Keratinocyte (primary cell): ENCODE results near the gene VPS33B. TPM values are rescaled to one million over a fixed set of nuclear protein-coding genes. Genes with fewer than 3 reads are reported as not detected.

Source experiments
- DNase-seq: peaks from one replicate; pipeline ENCODE4 v3.0.0-alpha.2; 2011; ENCODE audit warnings: low read depth, missing footprints, low spot score
- FAIRE-seq: peaks from 2 replicates; lab custom pipeline; 2011; peaks lifted over from hg19 to GRCh38; lab: Jason Lieb, UNC
- H2AFZ ChIP-seq: 2 replicates; pipeline ENCODE4 v1.6.0; 2012; ENCODE audit warnings: low read length, control low read depth, inconsistent platforms; ENCODE audit not compliant: control insufficient read depth
- H3K27ac ChIP-seq: 2 replicates; pipeline ENCODE4 v1.5.1; 2011; ENCODE audit warnings: low read length; ENCODE audit not compliant: control insufficient read depth, insufficient read depth
- H3K27me3 ChIP-seq: 3 replicates; pipeline ENCODE4 v1.6.0; 2011; ENCODE audit warnings: low read length; ENCODE audit not compliant: control insufficient read depth, insufficient read depth; ENCODE audit errors: extremely low read depth
- H3K36me3 ChIP-seq, 2 experiments: 2 replicates in 1 of 2; 3 replicates in 1 of 2; pipeline ENCODE4 v1.5.1; 2011; ENCODE audit warnings: low read length in 2 of 2, mild to moderate bottlenecking in 1 of 2; ENCODE audit not compliant: control insufficient read depth in 2 of 2, insufficient read depth in 2 of 2; ENCODE audit errors: extremely low read depth in 1 of 2
- H3K4me1 ChIP-seq: 3 replicates; pipeline ENCODE4 v1.5.1; 2011; ENCODE audit warnings: low read length; ENCODE audit not compliant: control insufficient read depth, insufficient read depth; ENCODE audit errors: extremely low read depth
- H3K4me2 ChIP-seq: 3 replicates; pipeline ENCODE4 v1.6.0; 2011; ENCODE audit warnings: low read depth, low read length; ENCODE audit not compliant: control insufficient read depth, insufficient read depth; ENCODE audit errors: extremely low read depth
- H3K4me3 ChIP-seq, 3 experiments: fragments of 200-600 bp in 1 of 3; sonication (generic) in 1 of 3; 2 replicates in 2 of 3; 3 replicates in 1 of 3; pipeline ENCODE4 v1.5.1; 2011 to 2016; ENCODE audit warnings: low read length in 3 of 3, mild to moderate bottlenecking in 3 of 3, control low read depth in 2 of 3, inconsistent platforms in 1 of 3, low read depth in 1 of 3, mixed read lengths in 1 of 3, mixed run types in 1 of 3, moderate library complexity in 1 of 3; ENCODE audit not compliant: control insufficient read depth in 2 of 3, insufficient read depth in 2 of 3; ENCODE audit errors: extremely low read depth in 1 of 3
- H3K79me2 ChIP-seq: 2 replicates; pipeline ENCODE4 v1.6.0; 2012; ENCODE audit warnings: low read length; ENCODE audit not compliant: control insufficient read depth, insufficient read depth
- H3K9ac ChIP-seq: 3 replicates; pipeline ENCODE4 v1.6.0; 2011; ENCODE audit warnings: low read length; ENCODE audit not compliant: control insufficient read depth, insufficient read depth; ENCODE audit errors: extremely low read depth
- H3K9me1 ChIP-seq: 3 replicates; pipeline ENCODE4 v1.6.0; 2011; ENCODE audit warnings: low read length; ENCODE audit not compliant: control insufficient read depth, insufficient read depth; ENCODE audit errors: extremely low read depth
- H3K9me3 ChIP-seq: 2 replicates; pipeline ENCODE4 v1.5.1; 2012; ENCODE audit warnings: low read depth, low read length; ENCODE audit not compliant: control insufficient read depth
- H4K20me1 ChIP-seq: 3 replicates; pipeline ENCODE4 v1.6.0; 2011; ENCODE audit warnings: low read length; ENCODE audit not compliant: control insufficient read depth, insufficient read depth; ENCODE audit errors: extremely low read depth
- EZH2 ChIP-seq: IDR thresholded peaks from one replicate; pipeline ENCODE4 v1.6.1; 2012; ENCODE audit warnings: inconsistent platforms, mild to moderate bottlenecking, low read length, moderate library complexity
- dilution Hi-C: fragments of 300-500 bp; cut with MboI; formaldehyde crosslinking; loops from one replicate; pipeline ENCODE4 v1.7.0; 2020; ENCODE audit warnings: low sequenced_read_pairs; ENCODE audit not compliant: extremely low pct_ligation_motif_present
- polyA plus RNA-seq, 5 experiments: library from polyadenylated mRNA; depleted of rRNA in 3 of 5; stranded (reverse) in 3 of 5; stranded (forward) in 1 of 5; unstranded in 1 of 5; fragments of >200 nt; gene quantifications; 1 replicate in 1 of 5; 2 replicates in 3 of 5; 3 replicates in 1 of 5; pipeline versions ENCODE4 v1.2.1 to v1.2.3, GENCODE V29; 2011 to 2012; ENCODE audit warnings: missing spikeins in 2 of 5, low read depth in 1 of 5, low replicate concordance in 1 of 5
- TF ChIP-seq, protein P1 (sequence below), 3 experiments: IDR thresholded peaks in 1 of 3; conservative IDR thresholded peaks in 1 of 3; optimal IDR thresholded peaks in 1 of 3; 2 replicates in 2 of 3; 3 replicates in 1 of 3; pipeline versions ENCODE3 to v1.5.1; 2011; ENCODE audit warnings: low read length in 3 of 3, mild to moderate bottlenecking in 3 of 3, moderate library complexity in 2 of 3, control low read depth in 1 of 3, inconsistent platforms in 1 of 3; ENCODE audit not compliant: insufficient read depth in 2 of 3; ENCODE audit errors: extremely low read depth in 1 of 3

Gene VPS33B
- polyA plus RNA-seq, 1 donor (not counting 4 experiments of a cell fraction or from before 2014, with no cell fraction given) = 20.2 TPM

DNA sequence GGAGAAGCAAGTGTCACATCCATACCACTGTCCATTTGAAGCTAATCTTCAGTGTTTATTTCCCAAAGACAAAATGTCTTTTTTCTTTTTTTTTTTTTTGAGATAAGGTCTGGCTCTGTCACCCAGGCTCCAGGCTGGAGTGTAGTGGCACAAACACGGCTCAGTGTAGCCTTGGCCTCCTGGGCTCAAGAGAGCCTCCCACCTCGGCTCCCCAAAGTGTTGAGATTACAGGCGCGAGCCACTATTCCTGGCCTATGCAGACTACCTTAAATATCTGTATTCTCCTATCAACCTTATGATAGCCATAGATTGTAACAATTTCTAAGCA, 27.7 kb upstream of the VPS33B start:
- H3K27me3 ChIP-seq = no peaks in the 10 kb centered on the region
- DNase-seq (no peak), FAIRE-seq (no peak)
- dilution Hi-C loops = loop anchor here (25.0 kb wide), 1 partner anchor 212 kb away; no protein-coding TSS in a partner anchor
- no peaks in the 10 kb centered on the region for H4K20me1 ChIP-seq
- H3K27ac ChIP-seq = no peak overlapping the region
- H3K9ac ChIP-seq = no peak overlapping the region
- H3K9me3 ChIP-seq = no peaks in the 10 kb centered on the region
- H3K4me1 ChIP-seq = no peaks in the 10 kb centered on the region
- no peaks in the 10 kb centered on the region for H3K9me1 ChIP-seq
- no peaks in the 10 kb centered on the region for H3K79me2 ChIP-seq
- H3K4me3 ChIP-seq = no peak overlapping the region
- H3K4me2 ChIP-seq = no peak overlapping the region
- no peak for TF ChIP-seq EZH2
- TF ChIP-seq, protein P1, sequence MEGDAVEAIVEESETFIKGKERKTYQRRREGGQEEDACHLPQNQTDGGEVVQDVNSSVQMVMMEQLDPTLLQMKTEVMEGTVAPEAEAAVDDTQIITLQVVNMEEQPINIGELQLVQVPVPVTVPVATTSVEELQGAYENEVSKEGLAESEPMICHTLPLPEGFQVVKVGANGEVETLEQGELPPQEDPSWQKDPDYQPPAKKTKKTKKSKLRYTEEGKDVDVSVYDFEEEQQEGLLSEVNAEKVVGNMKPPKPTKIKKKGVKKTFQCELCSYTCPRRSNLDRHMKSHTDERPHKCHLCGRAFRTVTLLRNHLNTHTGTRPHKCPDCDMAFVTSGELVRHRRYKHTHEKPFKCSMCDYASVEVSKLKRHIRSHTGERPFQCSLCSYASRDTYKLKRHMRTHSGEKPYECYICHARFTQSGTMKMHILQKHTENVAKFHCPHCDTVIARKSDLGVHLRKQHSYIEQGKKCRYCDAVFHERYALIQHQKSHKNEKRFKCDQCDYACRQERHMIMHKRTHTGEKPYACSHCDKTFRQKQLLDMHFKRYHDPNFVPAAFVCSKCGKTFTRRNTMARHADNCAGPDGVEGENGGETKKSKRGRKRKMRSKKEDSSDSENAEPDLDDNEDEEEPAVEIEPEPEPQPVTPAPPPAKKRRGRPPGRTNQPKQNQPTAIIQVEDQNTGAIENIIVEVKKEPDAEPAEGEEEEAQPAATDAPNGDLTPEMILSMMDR (optimal IDR thresholded peaks at IDR 0.05 in 1 of 3, IDR thresholded peaks at IDR 0.05 in 1 of 3, conservative IDR thresholded peaks at IDR 0.05 in 1 of 3; ENCODE audit: extremely low read depth in 1 of 3, insufficient read depth in 2 of 3, low read length in 3 of 3) = no peak
- no peak overlapping the region for H2AFZ ChIP-seq
- no peaks in the 10 kb centered on the region for H3K36me3 ChIP-seq

DNA sequence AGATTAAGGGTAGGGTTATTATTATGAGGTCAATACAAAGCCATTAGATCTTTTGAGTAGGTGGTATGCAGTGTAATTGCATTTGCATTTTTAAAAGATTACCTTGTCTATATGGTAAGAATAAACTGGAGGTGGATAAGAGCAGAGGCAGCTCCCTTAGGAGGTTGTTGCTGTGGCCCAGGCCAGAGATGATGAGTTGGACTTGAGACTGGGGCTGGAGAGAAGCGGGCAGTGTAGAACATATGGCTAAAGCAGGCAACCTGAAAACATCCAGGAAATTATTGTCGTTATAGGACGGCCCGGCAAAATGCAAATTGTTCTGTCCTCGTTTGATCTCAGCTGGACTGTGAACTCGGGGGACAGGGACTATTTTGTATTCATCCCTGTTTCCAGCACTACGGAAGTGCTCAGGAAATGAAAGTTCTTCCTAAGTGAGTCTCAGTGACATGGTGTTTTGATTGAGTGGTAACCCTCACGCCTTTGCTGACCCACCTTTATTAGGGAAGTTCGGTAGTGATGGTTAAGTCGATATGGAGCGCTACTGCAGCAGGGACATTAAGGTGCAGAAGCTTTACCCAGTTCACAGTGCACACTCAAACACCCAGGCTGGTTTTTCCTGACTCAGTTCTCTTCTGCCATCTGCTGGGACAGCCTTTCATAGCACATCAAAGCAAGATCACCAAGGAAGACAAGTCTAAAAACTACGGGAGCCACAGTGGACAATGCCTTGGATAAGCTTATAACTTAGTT, 27.2 kb upstream of the VPS33B start:
- Histone ChIP-seq H4K20me1 (no peaks in the 10 kb centered on the region), H3K9ac (no peak overlapping the region), H3K9me3 (no peaks in the 10 kb centered on the region), H3K4me3 (no peak overlapping the region), H3K36me3 (no peaks in the 10 kb centered on the region), H3K79me2 (no peaks in the 10 kb centered on the region), H2AFZ (no peak overlapping the region), H3K4me2 (no peak overlapping the region), H3K4me1 (no peaks in the 10 kb centered on the region), H3K27ac (no peak overlapping the region), H3K27me3 (no peaks in the 10 kb centered on the region), H3K9me1 (no peaks in the 10 kb centered on the region)
- DNase-seq (no peak), FAIRE-seq (peak; percentile 76)
- TF ChIP-seq, protein P1 (optimal IDR thresholded peaks at IDR 0.05 in 1 of 3, IDR thresholded peaks at IDR 0.05 in 1 of 3, conservative IDR thresholded peaks at IDR 0.05 in 1 of 3; ENCODE audit: extremely low read depth in 1 of 3, insufficient read depth in 2 of 3, low read length in 3 of 3) = peak; percentile 53 to 81 (median 54)
- no peak for TF ChIP-seq EZH2
- dilution Hi-C loops = loop anchor here (25.0 kb wide), 1 partner anchor 213 kb away; no protein-coding TSS in a partner anchor
